Measurements from ENCODE around the gene DPY30.

DPY30 gene

DNA sequence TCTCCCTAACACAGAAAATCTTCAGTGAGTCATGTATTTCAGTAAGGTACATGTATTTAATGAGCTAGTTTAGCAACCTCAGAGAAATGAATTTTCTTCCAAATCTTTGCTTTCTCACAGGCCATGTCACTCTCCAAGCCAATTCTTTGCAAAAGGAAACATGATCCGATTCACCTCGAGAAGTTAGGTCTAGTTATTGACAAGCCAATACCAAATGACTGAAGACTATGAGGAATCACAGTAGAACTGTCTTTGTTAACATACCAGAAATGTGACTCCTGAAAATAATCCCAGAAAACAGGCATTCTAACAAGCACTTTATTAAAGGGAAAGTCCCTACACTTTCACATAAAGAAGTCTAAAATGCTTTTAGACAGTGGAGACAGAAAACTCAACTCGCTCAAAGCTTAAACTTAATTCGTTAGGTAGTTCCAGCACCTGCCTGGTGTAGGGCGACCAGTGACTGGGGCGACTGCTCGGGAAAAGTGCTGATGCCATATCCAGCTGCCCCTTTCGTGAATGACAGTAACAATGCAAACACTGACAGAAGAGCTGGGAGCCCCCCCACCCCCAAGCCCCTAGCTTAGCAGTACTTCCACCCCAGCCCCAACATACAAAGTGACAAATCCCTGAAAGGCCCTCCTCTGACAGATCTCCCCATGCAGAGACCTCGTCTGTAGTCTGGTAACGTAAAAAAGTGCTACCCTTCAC is 30.6 kb downstream of the DPY30 start:
- H3K27ac ChIP-seq (ENCODE audit: low read depth, low read length): peak overlapping the region; percentile 3
- peak overlapping the region; percentile 97 for H3K4me3 ChIP-seq (ENCODE audit: low read depth, low read length)
- H2AFZ ChIP-seq (ENCODE audit: low read length, unreplicated experiment): peak overlapping the region; percentile 28
- H3K36me3 ChIP-seq (ENCODE audit: insufficient read depth, low read length): no peaks in the 10 kb centered on the region
- H3K27me3 ChIP-seq (ENCODE audit: insufficient read depth, low read length): no peaks in the 10 kb centered on the region
- peaks cover 57% of the 10 kb centered on the region for H3K79me2 ChIP-seq (ENCODE audit: control insufficient read depth, insufficient read depth, low read length, unreplicated experiment)
- H3K4me1 ChIP-seq (ENCODE audit: control insufficient read depth, insufficient read depth, low read length, unreplicated experiment): peaks cover 19% of the 10 kb centered on the region

DNA sequence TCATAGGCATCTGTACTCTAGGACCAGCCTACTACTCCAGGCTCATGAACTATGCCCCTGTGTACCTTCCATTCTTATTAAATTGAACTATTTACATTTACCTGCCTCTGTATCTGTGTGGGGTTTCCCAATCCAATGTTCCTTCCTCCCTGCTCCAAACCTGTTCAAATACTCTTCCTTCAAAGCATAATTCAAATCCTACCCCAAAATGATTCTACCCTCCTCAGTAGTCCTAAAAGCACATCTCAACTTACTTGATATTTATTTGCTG is 32.5 kb downstream of the DPY30 start:
- Histone ChIP-seq H3K4me3 (ENCODE audit: low read depth, low read length) (no peak overlapping the region), H2AFZ (ENCODE audit: low read length, unreplicated experiment) (no peak overlapping the region), H3K79me2 (ENCODE audit: control insufficient read depth, insufficient read depth, low read length, unreplicated experiment) (peaks cover 72% of the 10 kb centered on the region), H3K27ac (ENCODE audit: low read depth, low read length) (no peak overlapping the region), H3K4me1 (ENCODE audit: control insufficient read depth, insufficient read depth, low read length, unreplicated experiment) (peaks cover 19% of the 10 kb centered on the region), H3K36me3 (ENCODE audit: insufficient read depth, low read length) (no peaks in the 10 kb centered on the region), H3K27me3 (ENCODE audit: insufficient read depth, low read length) (no peaks in the 10 kb centered on the region)

DNA sequence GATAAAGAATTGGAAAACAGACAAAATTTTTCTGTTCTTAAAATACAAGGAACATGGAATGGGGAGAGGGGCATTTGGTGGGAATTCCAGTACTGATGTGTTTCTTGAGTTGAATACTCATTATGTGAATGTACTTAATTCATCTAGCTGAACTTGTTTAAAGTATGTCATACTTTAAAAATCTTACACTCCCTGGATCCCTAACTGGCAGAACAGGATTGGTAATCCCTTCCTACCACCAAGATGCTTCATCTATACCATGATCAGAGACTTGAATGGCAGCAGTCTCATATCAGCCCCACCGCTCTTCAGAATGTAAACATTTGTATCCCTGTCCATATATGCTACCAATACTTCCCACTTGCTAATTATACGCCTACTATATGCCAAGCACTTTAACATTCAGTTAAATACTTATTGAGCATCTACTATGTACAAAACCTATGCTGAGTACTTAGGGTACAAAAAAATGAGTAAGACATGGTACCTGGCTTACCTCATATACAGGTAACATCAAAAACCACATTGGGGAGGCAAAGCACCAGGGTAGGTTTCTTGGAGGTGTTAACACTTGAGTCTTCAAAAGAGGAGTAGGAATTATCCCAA is 34.1 kb downstream of the DPY30 start:
- peaks cover 13% of the 10 kb centered on the region for H3K4me1 ChIP-seq (ENCODE audit: control insufficient read depth, insufficient read depth, low read length, unreplicated experiment)
- no peaks in the 10 kb centered on the region for H3K27me3 ChIP-seq (ENCODE audit: insufficient read depth, low read length)
- H3K36me3 ChIP-seq (ENCODE audit: insufficient read depth, low read length): no peaks in the 10 kb centered on the region
- peaks cover 81% of the 10 kb centered on the region for H3K79me2 ChIP-seq (ENCODE audit: control insufficient read depth, insufficient read depth, low read length, unreplicated experiment)
- no peak overlapping the region for H2AFZ ChIP-seq (ENCODE audit: low read length, unreplicated experiment)
- no peak overlapping the region for H3K27ac ChIP-seq (ENCODE audit: low read depth, low read length)
- no peak overlapping the region for H3K4me3 ChIP-seq (ENCODE audit: low read depth, low read length)

DNA sequence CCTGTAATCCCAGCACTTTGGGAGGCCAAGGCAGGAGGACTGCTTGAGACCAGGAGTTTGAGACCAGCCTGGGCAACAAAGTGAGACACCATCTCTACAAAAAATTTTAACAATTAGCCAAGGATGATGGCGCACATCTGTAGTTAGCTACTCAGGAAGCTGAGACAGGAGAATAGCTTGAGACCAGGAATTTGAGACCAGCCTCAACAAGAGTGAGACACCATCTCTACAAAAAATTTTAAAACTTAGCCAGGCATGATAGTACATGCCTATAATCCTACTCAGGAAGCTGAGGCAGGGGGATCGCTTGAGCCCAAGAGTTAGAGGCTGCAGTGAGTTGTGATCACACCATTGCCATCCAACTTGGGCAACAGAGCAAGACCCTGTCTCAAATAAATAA is 35.8 kb downstream of the DPY30 start:
- Histone ChIP-seq H3K27ac (ENCODE audit: low read depth, low read length) (no peak overlapping the region), H3K4me1 (ENCODE audit: control insufficient read depth, insufficient read depth, low read length, unreplicated experiment) (peaks cover 12% of the 10 kb centered on the region), H3K79me2 (ENCODE audit: control insufficient read depth, insufficient read depth, low read length, unreplicated experiment) (peaks cover 84% of the 10 kb centered on the region)

DNA sequence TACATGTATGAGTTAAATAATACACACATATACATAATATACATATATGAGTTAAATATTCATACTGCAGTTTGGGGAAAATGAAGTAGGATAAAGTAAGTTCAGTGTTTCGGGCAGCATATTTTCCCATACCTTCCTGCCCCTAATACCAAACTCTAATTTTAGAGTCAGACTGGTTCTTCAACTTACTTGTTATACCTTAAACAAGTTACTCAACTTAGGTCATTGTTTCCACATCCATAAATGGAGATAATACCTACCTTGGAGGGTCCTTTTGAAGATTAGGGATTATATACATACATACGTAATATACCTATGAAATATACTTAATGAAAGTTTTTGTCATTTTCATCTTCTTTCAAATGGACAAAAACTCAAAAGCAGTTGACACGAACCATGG is 37.2 kb downstream of the DPY30 start:
- Histone ChIP-seq H3K36me3 (ENCODE audit: insufficient read depth, low read length) (no peaks in the 10 kb centered on the region), H3K27ac (ENCODE audit: low read depth, low read length) (no peak overlapping the region), H3K79me2 (ENCODE audit: control insufficient read depth, insufficient read depth, low read length, unreplicated experiment) (peaks cover 84% of the 10 kb centered on the region), H3K27me3 (ENCODE audit: insufficient read depth, low read length) (no peaks in the 10 kb centered on the region), H2AFZ (ENCODE audit: low read length, unreplicated experiment) (no peak overlapping the region), H3K4me3 (ENCODE audit: low read depth, low read length) (no peak overlapping the region), H3K4me1 (ENCODE audit: control insufficient read depth, insufficient read depth, low read length, unreplicated experiment) (peaks cover 5% of the 10 kb centered on the region)

More for the DNA sequence above, 35.8 kb downstream of the DPY30 start:
- Histone ChIP-seq H2AFZ (ENCODE audit: low read length, unreplicated experiment) (no peak overlapping the region), H3K4me3 (ENCODE audit: low read depth, low read length) (no peak overlapping the region), H3K27me3 (ENCODE audit: insufficient read depth, low read length) (no peaks in the 10 kb centered on the region), H3K36me3 (ENCODE audit: insufficient read depth, low read length) (no peaks in the 10 kb centered on the region)

DNA sequence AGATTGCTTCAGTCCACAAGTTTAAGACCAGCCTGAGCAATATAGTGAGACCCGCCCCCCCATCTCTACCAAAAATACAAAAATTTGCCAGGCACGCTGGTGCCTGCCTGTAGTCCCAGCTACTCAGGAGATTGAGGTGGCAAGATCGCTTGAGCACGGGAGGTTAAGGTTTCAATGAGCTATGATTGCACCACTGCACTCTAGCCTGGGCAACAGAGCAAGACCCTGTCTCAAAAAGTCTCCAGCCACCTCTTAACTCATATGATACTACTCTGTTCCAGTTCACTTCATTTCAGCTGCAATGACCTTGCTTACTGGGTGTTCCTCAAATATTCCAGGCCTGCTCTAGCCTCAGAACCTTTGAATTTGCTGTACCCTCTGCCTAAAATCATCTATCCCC is 40.2 kb downstream of the DPY30 start:
- Histone ChIP-seq H3K27ac (ENCODE audit: low read depth, low read length) (no peak overlapping the region), H3K4me1 (ENCODE audit: control insufficient read depth, insufficient read depth, low read length, unreplicated experiment) (peaks cover 7% of the 10 kb centered on the region), H3K27me3 (ENCODE audit: insufficient read depth, low read length) (no peaks in the 10 kb centered on the region), H3K79me2 (ENCODE audit: control insufficient read depth, insufficient read depth, low read length, unreplicated experiment) (peaks cover 78% of the 10 kb centered on the region), H3K36me3 (ENCODE audit: insufficient read depth, low read length) (no peaks in the 10 kb centered on the region), H3K4me3 (ENCODE audit: low read depth, low read length) (no peak overlapping the region), H2AFZ (ENCODE audit: low read length, unreplicated experiment) (no peak overlapping the region)

DNA sequence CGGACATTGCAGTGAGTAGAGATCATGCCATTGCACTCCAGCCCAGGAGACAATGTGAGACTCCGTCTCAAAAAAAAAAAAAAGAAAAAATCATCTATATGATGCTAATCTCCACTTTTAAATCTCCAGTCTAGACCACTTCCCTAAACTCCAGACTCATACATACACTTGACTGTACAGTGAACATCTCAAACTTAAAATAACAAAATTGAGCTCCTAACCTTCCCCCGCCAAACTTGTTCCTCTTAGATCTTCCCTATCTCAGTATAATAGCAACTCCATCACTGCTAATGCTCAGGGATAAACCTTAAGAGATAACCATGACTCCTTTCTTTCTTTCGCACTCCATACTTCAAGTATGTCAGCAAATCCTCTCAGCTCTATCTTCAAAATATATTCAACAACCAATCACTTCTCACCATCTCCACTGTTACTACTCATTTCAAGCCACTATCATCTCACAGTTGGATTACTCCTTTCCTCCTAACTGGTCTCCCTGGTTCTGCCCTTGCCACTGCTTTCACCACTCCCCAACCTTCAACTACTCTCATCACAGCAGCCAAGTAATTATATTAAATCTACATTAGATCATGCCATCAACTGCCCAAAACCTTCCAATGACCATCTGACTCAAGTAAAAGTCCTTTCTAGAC is 40.7 kb downstream of the DPY30 start:
- Histone ChIP-seq H3K4me1 (ENCODE audit: control insufficient read depth, insufficient read depth, low read length, unreplicated experiment) (peaks cover 7% of the 10 kb centered on the region), H3K4me3 (ENCODE audit: low read depth, low read length) (no peak overlapping the region), H3K79me2 (ENCODE audit: control insufficient read depth, insufficient read depth, low read length, unreplicated experiment) (peaks cover 72% of the 10 kb centered on the region), H2AFZ (ENCODE audit: low read length, unreplicated experiment) (no peak overlapping the region), H3K27ac (ENCODE audit: low read depth, low read length) (no peak overlapping the region), H3K36me3 (ENCODE audit: insufficient read depth, low read length) (no peaks in the 10 kb centered on the region), H3K27me3 (ENCODE audit: insufficient read depth, low read length) (no peaks in the 10 kb centered on the region)

DNA sequence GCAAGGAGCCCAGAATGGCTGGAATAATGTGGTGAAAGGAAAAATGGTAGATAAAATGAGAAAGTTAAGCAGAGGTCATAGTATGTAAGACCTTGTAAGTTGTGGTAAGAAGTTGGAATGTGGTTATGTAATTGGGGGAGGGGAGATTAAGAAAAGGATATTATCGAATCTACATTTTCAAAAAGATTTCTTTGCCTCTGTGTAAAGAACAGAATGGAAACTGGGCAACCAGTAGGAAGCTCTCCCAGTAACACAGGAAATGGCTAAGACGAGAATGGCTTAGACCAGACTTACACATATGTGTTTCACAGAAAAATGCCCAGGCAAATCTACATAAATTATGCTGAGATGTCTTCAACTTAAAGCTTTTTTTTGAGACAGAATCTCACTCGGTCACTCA is 42.0 kb downstream of the DPY30 start:
- H3K27me3 ChIP-seq (ENCODE audit: insufficient read depth, low read length): no peaks in the 10 kb centered on the region
- H3K4me3 ChIP-seq (ENCODE audit: low read depth, low read length): no peak overlapping the region
- H3K27ac ChIP-seq (ENCODE audit: low read depth, low read length): no peak overlapping the region
- no peaks in the 10 kb centered on the region for H3K36me3 ChIP-seq (ENCODE audit: insufficient read depth, low read length)
- H2AFZ ChIP-seq (ENCODE audit: low read length, unreplicated experiment): no peak overlapping the region
- H3K4me1 ChIP-seq (ENCODE audit: control insufficient read depth, insufficient read depth, low read length, unreplicated experiment): peaks cover 7% of the 10 kb centered on the region
- H3K79me2 ChIP-seq (ENCODE audit: control insufficient read depth, insufficient read depth, low read length, unreplicated experiment): peaks cover 72% of the 10 kb centered on the region

DNA sequence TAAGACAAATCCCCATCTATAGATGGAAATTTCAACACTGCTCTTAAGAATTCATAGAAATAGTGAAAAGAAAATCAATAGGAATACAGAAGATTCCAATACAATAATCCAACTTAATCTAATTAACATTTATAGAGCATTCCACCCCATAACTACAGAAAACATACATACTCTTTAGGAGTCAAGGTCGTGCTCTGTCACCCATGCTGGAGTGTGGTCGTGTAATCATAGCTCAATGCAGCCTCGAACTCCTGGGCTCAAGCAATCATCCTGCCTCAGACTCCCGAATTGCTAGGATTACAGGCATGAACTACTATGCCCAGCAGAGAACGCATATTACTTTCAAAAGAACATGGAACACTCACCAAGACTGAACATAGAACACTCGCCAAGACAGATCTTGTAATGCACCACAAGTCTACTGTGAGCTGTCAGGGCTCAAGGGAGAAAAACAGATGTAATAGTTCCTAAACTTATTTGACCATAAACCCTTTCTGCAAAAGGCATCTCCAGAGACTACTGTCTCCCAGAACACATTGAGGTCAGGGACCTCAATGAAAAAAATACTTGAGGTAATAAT is 42.9 kb downstream of the DPY30 start:
- H3K36me3 ChIP-seq (ENCODE audit: insufficient read depth, low read length): no peaks in the 10 kb centered on the region
- H3K4me3 ChIP-seq (ENCODE audit: low read depth, low read length): no peak overlapping the region
- no peak overlapping the region for H3K27ac ChIP-seq (ENCODE audit: low read depth, low read length)
- no peaks in the 10 kb centered on the region for H3K27me3 ChIP-seq (ENCODE audit: insufficient read depth, low read length)
- H3K79me2 ChIP-seq (ENCODE audit: control insufficient read depth, insufficient read depth, low read length, unreplicated experiment): peaks cover 73% of the 10 kb centered on the region
- H3K4me1 ChIP-seq (ENCODE audit: control insufficient read depth, insufficient read depth, low read length, unreplicated experiment): peaks cover 7% of the 10 kb centered on the region
- H2AFZ ChIP-seq (ENCODE audit: low read length, unreplicated experiment): no peak overlapping the region

DNA sequence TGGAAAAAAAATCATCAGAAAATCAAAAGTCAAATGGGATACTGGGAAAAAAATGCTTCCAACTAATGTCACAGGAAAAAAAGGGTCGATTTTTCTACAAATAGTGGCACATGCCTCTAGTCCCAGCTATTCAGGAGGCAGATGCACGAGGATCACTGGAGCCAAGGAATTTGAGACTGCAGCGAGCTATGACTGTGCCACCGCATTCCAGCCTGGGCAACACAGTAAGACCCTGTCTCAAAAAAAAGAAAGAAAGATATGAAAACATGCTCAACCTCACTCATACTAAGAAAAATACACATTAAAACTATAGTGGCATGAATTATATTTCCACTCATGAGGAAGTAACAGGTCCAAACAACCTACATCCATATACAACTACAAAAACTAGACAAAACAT is 46.7 kb downstream of the DPY30 start:
- Histone ChIP-seq H3K4me1 (ENCODE audit: control insufficient read depth, insufficient read depth, low read length, unreplicated experiment) (peaks cover 9% of the 10 kb centered on the region), H3K36me3 (ENCODE audit: insufficient read depth, low read length) (no peaks in the 10 kb centered on the region), H3K4me3 (ENCODE audit: low read depth, low read length) (no peak overlapping the region), H2AFZ (ENCODE audit: low read length, unreplicated experiment) (no peak overlapping the region), H3K27ac (ENCODE audit: low read depth, low read length) (no peak overlapping the region), H3K79me2 (ENCODE audit: control insufficient read depth, insufficient read depth, low read length, unreplicated experiment) (peaks cover 74% of the 10 kb centered on the region), H3K27me3 (ENCODE audit: insufficient read depth, low read length) (no peaks in the 10 kb centered on the region)
